Measurements from ENCODE around the gene MRI1.
"Not testable (repeated sequence)": the region's sequence is repeated elsewhere in the genome, so short reads cannot be mapped to it uniquely, and the experiment has no call there.

MRI1 gene

DNA sequence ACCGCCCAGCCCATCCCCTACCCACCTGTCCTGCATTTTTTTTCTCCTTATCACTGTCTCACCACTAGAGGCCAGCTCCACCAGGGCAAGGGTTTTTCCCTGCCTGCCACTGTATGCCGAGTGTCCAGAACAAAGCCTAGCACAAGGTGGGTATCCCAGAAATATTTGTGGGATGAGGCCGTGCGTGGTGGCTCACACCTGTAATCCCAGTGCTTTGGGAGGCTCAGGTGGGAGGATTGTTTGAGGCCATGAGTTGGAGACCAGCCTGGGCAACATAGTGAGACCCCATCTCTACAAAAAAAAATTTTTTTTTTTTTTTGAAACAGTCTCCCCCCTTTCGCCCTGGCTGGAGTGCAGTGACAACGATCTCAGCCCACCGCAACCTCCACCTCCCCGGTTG, 2.9 kb upstream of the MRI1 start:
- DNase-seq (ENCODE audit: low read depth): no peak

GRCh38 chr19:13762635-13763235, 1.6 kb upstream of the MRI1 start:
- no peak for DNase-seq (ENCODE audit: low read depth)

- DNase-seq (ENCODE audit: low read depth): no peak
Observed at GRCh38 chr19:13763265-13763664, 1.1 kb upstream of the MRI1 start.

GRCh38 chr19:13764821-13765394, 586 bp downstream of the MRI1 start:
- DNase-seq (ENCODE audit: low read depth): peak; percentile 23

- no peak for DNase-seq (ENCODE audit: low read depth)
Observed at GRCh38 chr19:13765395-13766094, 1.2 kb downstream of the MRI1 start.

GRCh38 chr19:13766095-13766481, 1.8 kb downstream of the MRI1 start:
- DNase-seq (ENCODE audit: low read depth): no peak

DNA sequence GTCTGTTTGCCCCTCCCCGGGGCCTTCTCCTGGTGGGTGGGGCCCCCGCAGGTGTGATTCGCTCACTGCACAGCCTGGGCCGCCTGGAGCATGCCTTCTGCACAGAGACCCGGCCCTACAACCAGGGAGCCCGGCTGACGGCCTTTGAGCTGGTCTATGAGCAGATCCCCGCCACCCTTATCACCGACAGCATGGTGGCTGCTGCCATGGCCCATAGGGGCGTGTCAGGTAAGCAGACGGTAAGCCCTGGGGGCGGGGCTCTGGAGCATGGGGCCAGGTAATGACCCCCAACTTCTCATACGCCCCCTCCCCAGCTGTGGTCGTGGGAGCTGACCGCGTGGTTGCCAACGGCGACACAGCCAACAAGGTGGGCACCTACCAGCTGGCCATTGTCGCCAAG, 4.2 kb downstream of the MRI1 start:
- DNase-seq (ENCODE audit: low read depth): no peak

- DNase-seq (ENCODE audit: low read depth): no peak
Observed at GRCh38 chr19:13770013-13770635, 5.8 kb downstream of the MRI1 start.

GRCh38 chr19:13774217-13775191, 10.2 kb downstream of the MRI1 start, which contains the start of gene C19orf53:
Gene C19orf53 (plus strand): TSS chr19:13774456. CDS start chr19:13774478, 22 bp downstream.
- peak; percentile 79 for DNase-seq (ENCODE audit: low read depth)

DNA sequence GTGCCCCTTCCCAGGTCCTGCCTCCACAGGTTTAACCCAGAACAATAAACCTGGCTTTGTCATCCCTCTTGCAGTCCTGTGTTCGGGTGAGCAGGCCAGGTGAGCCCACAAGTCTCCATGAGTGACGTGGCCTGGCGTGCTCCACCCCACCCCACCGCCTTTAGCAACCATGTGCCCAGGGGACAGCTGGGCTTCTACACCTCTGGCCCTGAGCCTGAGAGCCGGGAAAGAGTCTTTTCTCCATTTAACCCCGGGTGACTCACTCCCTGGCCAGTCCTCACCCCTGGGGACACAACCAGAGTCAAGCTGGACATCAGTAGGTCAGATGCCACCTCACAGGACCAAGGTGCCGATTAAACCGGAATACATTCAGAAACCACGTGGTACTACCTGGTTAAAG, 14.1 kb downstream of the MRI1 start:
- no peak for DNase-seq (ENCODE audit: low read depth)

- no peak for DNase-seq (ENCODE audit: low read depth)
Observed at GRCh38 chr19:13778847-13779246, 14.5 kb downstream of the MRI1 start.

- not testable (repeated sequence) for DNase-seq (ENCODE audit: low read depth)
Observed at GRCh38 chr19:13779794-13780193, 15.5 kb downstream of the MRI1 start.

DNA sequence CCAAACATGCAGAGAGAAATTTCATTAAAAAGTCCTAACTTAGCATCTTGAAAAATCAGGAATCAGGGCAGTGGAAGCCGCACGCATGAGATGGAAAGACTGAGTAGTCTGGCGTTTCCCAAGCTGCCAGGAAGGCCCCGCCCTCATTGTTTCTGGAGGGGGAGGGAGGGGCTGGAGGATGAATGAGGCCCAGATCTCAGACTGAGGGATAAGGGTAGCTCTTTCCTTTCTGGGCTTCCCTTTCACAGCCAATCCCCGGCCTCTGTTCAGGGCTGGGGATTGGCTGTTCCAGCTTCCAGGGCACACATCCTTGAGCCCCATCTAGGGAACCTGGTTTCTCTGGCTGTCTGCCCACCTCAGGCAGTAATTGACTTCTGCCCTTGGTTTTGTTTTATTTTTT, 17.2 kb downstream of the MRI1 start:
- no peak for DNase-seq (ENCODE audit: low read depth)

- no peak for DNase-seq (ENCODE audit: low read depth)
Observed at GRCh38 chr19:13782537-13782936, 18.2 kb downstream of the MRI1 start.

DNA sequence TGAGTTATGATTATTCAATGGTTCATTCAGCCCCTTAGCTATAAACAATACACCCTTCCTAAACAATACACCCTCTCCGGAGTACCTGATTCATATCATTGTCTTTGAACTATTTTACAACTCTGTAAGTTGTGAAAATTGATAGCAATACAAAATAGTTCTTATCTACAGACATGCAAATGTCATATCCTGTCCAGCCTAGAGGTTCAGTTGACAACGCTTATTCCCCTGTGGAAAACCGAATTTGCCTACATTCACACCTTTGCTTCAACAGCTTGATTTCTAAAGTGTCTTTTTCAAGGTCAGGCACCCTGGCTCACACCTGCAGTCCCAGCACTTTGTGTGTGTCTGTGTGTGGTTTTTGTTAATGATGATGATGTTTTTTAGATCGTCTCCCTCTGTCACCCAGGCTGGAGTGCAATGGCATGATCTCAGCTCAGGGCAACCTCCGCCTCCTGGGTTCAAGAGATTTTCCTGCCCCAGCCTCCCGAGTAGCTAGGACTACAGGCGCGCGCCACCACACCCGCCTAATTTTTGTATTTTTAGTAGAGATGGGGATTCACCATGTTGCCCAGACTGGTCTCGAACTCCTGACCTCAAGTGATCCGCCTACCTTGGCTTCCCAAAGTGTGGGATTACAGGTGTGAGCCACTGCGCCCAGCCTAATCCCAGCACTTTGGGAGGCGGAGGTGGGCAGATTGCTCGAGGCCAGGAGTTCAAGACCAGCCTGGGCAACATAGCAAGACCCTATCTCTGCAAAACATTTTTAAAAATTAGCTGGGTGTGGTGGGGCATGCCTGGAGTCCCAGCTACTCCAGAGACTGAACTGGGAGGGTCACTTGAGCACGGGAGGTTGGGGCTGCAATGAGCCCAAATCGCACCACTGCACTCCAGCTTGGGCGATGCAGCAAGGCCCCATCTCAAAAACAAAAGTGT, 19.5 kb downstream of the MRI1 start:
- no peak for DNase-seq (ENCODE audit: low read depth)

DNA sequence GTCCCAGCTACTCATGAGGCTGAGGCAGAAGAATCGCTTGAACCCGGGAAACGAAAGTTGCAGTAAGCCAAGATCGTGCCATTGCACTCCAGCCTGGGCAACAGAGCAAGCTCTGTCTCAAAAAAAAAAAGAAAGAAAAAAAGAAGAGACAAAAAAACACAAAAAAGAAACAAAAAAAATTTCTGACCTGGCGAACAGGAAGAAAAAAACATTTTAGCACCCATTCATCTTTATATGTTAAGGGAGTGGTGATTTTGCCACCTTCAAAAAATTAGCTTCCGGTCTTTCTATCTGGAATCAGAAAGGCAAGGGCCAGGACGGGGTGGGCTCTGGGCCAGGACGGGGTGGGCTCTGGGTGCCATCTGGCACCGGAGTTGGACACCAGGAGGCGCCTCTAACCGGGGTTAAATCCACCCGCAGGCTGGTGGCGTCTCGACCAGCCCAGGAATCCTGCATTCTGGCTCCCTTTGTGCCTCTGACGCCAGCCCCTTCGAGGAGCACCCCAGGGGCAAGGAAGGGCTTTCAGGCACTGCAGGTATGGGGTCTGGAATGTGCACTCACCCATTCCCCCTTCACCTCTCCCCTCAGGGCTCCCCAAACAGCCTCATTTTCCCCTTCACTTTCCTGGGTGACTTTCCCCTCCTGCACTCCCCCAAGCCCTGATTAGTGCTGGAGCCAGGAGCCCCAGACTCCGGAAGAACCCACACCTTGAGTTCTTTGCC, 20.6 kb downstream of the MRI1 start:
- DNase-seq (ENCODE audit: low read depth): peak; percentile 51

GRCh38 chr19:13788991-13789390, 24.7 kb downstream of the MRI1 start:
- no peak for DNase-seq (ENCODE audit: low read depth)

- DNase-seq (ENCODE audit: low read depth): no peak
Observed at GRCh38 chr19:13790354-13790753, 26.0 kb downstream of the MRI1 start.

DNA sequence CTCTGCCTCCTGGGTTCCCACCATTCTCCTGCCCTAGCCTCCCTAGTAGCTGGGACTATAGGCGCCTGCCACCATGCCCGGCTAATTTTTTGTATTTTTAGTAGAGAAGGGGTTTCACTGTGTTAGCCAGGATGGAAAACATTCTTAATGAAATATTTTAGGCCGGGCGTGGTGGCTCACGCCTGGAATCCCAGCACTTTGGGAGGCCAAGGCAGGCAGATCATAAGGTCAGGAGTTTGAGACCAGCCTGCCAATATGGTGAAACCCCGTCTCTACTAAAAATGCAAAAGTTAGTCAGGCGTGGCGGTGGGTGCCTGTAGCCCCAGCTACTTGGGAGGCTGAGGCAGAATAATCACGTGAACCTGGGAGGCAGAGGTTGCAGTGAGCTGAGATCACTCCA, 29.0 kb downstream of the MRI1 start:
- not testable (repeated sequence) for DNase-seq (ENCODE audit: low read depth)

DNA sequence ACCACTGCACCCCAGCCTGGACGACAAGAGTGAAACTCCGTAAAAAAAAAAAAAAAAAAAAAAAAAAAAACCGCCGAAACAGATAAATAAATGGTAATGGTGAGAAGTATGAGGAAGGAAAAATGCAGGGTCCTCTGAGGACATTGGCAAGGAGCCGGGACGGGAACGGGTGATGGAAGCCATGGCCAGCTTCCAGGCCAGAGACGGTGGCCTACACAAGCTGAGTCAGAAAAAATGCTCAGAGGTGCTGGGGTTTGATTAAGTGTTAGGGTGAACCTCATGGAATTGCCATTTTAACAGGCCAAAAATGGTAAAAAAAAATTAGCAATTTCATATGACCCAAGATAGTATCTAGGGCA, 30.1 kb downstream of the MRI1 start:
- DNase-seq (ENCODE audit: low read depth): no peak
